Peyer's patch (tissue), 4 donors: Measurements from ENCODE around the gene RIN1. TPM values are rescaled to one million over a fixed set of nuclear protein-coding genes. Genes with fewer than 3 reads are reported as not detected.

ENCODE experiments used
- DNase-seq, 3 donors: peaks; one replicate each; pipeline ENCODE4 v3.0.0-alpha.2; 2017 to 2019
- H3K27ac ChIP-seq, 4 donors: fragments of 200-600 bp; sonication (generic); one replicate each; pipeline ENCODE4 v1.5.1; 2016 to 2019
- H3K27me3 ChIP-seq, 2 donors: fragments of 200-600 bp; sonication (generic); one replicate each; pipeline ENCODE4 v1.5.1; 2019
- H3K36me3 ChIP-seq, 3 donors: fragments of 200-600 bp; sonication (generic); one replicate each; pipeline ENCODE4 v1.5.1; 2016 to 2019
- H3K4me1 ChIP-seq, 4 donors: fragments of 200-600 bp; sonication (generic); one replicate each; pipeline ENCODE4 v1.5.1; 2016 to 2019
- H3K4me3 ChIP-seq, 4 donors: fragments of 200-600 bp; sonication (generic); 1 replicate in 3 of 4; 2 replicates in 1 of 4; pipeline ENCODE4 v1.5.1; 2016 to 2019; ENCODE audit warnings: mild to moderate bottlenecking in 1 of 4
- H3K9me3 ChIP-seq, 4 donors: fragments of 200-600 bp; sonication (generic); one replicate each; pipeline ENCODE4 v1.5.1; 2016 to 2019; ENCODE audit warnings: mild to moderate bottlenecking in 1 of 4
- CTCF ChIP-seq, 6 experiments: fragments of 450-650 bp in 4 of 6; fragments of 200-600 bp in 2 of 6; sonication (generic) in 1 of 6; IDR thresholded peaks; one replicate each; pipeline ENCODE4 v1.5.1; 2017 to 2019; ENCODE audit warnings: antibody characterized with exemption in 6 of 6, mild to moderate bottlenecking in 3 of 6, moderate library complexity in 1 of 6
- POLR2A ChIP-seq, 2 donors: fragments of 450-650 bp; IDR thresholded peaks; one replicate each; pipeline ENCODE4 v1.5.1; 2017; ENCODE audit warnings: antibody characterized with exemption in 2 of 2, mild to moderate bottlenecking in 2 of 2, moderate library complexity in 2 of 2
- total RNA-seq, 4 donors: library from RNA; depleted of rRNA; stranded (reverse); fragments of >200 nt; gene quantifications; one replicate each; pipeline ENCODE4 v1.1.0, GENCODE V29; 2016

RIN1 gene
- total RNA-seq, 4 donors from 2014 or later, result 4.1 to 18.9 (median 10.8) TPM

- no peak for DNase-seq
- H3K4me1 ChIP-seq, result peaks cover 0 to 42% (median 15%) of the 10 kb centered on the region in 4 donors
- H3K27ac ChIP-seq, result peak overlapping the region; percentile 73 to 91 (median 83)
- H3K36me3 ChIP-seq, result no peaks in the 10 kb centered on the region
- no peak overlapping the region for H3K4me3 ChIP-seq
- TF ChIP-seq POLR2A (IDR thresholded peaks at IDR 0.05) (no peak), CTCF (IDR thresholded peaks at IDR 0.05) (no peak)
- H3K9me3 ChIP-seq, result no peaks in the 10 kb centered on the region
- H3K27me3 ChIP-seq, result no peaks in the 10 kb centered on the region
Measured at GRCh38 chr11:66318600-66318970, 17.6 kb downstream of the RIN1 start.

GRCh38 chr11:66317723-66318599, 18.3 kb downstream of the RIN1 start:
- H3K27ac ChIP-seq, result peak overlapping the region; percentile 73 to 91 (median 83)
- H3K9me3 ChIP-seq, result no peaks in the 10 kb centered on the region
- TF ChIP-seq CTCF (IDR thresholded peaks at IDR 0.05) (no peak), POLR2A (IDR thresholded peaks at IDR 0.05) (no peak)
- no peaks in the 10 kb centered on the region for H3K36me3 ChIP-seq
- DNase-seq, result peak in 2 of 3 donors; percentile 76 to 83
- H3K27me3 ChIP-seq, result no peaks in the 10 kb centered on the region
- peak overlapping the region in 1 of 4 donors; percentile 52 for H3K4me3 ChIP-seq
- peaks cover 4 to 48% (median 20%) of the 10 kb centered on the region in 4 donors for H3K4me1 ChIP-seq

GRCh38 chr11:66317322-66317722, 18.9 kb downstream of the RIN1 start:
- peak in 2 of 3 donors; percentile 62 to 69 for DNase-seq
- Histone ChIP-seq H3K4me1 (peaks cover 4 to 49% (median 21%) of the 10 kb centered on the region in 4 donors), H3K4me3 (peak overlapping the region in 2 of 4 donors; percentile 26 to 52), H3K27me3 (no peaks in the 10 kb centered on the region), H3K27ac (peak overlapping the region; percentile 73 to 91 (median 83)), H3K36me3 (no peaks in the 10 kb centered on the region), H3K9me3 (no peaks in the 10 kb centered on the region)
- no peak for TF ChIP-seq POLR2A (IDR thresholded peaks at IDR 0.05)
- no peak for TF ChIP-seq CTCF (IDR thresholded peaks at IDR 0.05)

- DNase-seq, result peak in 1 of 3 donors; percentile 60
- H3K4me1 ChIP-seq, result peaks cover 4 to 49% (median 23%) of the 10 kb centered on the region in 4 donors
Measured at GRCh38 chr11:66316849-66317251, 19.4 kb downstream of the RIN1 start, which contains the start of gene CD248. TSS of gene CD248 (minus strand) at chr11:66317044. CDS start at chr11:66317027, 17 bp downstream.

More at GRCh38 chr11:66316849-66317251, 19.4 kb downstream of the RIN1 start, which contains the start of gene CD248:
- Histone ChIP-seq H3K9me3 (no peaks in the 10 kb centered on the region), H3K27ac (peak within 1 kb of the TSS; percentile 73 to 91 (median 83)), H3K36me3 (no peaks in the 10 kb centered on the region), H3K4me3 (peak within 1 kb of the TSS; percentile 26 to 52 (median 34)), H3K27me3 (no peaks in the 10 kb centered on the region)
- TF ChIP-seq POLR2A (IDR thresholded peaks at IDR 0.05) (no peak), CTCF (IDR thresholded peaks at IDR 0.05) (no peak)
